Testis (tissue), 3 donors: ENCODE measurements around the gene SRSF5. TPM values are rescaled to one million over a fixed set of nuclear protein-coding genes. Genes with fewer than 3 reads are reported as not detected.

Experiments
- DNase-seq: peaks from one replicate; pipeline ENCODE4 v3.0.0-alpha.2; 2019
- H3K27ac ChIP-seq, 2 donors: fragments of 200-600 bp; sonication (generic); one replicate each; pipeline ENCODE4 v1.5.1; 2019
- H3K27me3 ChIP-seq: fragments of 200-600 bp; sonication (generic); one replicate; pipeline ENCODE4 v1.5.1; 2019
- H3K36me3 ChIP-seq: fragments of 200-600 bp; sonication (generic); one replicate; pipeline ENCODE4 v1.5.1; 2017; ENCODE audit warnings: low read depth; ENCODE audit errors: missing control alignments
- H3K4me1 ChIP-seq: fragments of 200-600 bp; sonication (generic); one replicate; pipeline ENCODE4 v1.5.1; 2019
- H3K4me3 ChIP-seq, 2 donors: fragments of 200-600 bp; sonication (generic); one replicate each; pipeline ENCODE4 v1.5.1; 2017 to 2019
- H3K9me3 ChIP-seq: fragments of 200-600 bp; sonication (generic); one replicate; pipeline ENCODE4 v1.5.1; 2017
- POLR2A ChIP-seq: fragments of 450-650 bp; IDR thresholded peaks from one replicate; pipeline ENCODE4 v1.6.1; 2017; ENCODE audit warnings: antibody characterized with exemption, mild to moderate bottlenecking, moderate library complexity
- WGBS, 2 donors: methylation state at CpG; one replicate each; pipeline ENCODE4 v1.1.5; 2018; 5-methylcytosine and 5-hydroxymethylcytosine counted together
- intact Hi-C: fragments of 100-400 bp; cut with DNase I; formaldehyde crosslinking; loops from one replicate; pipeline ENCODE4 v1.15.1; 2023; ENCODE audit warnings: low total_unique reads
- polyA plus RNA-seq: library from polyadenylated mRNA; stranded (reverse); fragments of 350-450 nt; fragmentation: Illumina TruSeq; extraction: RNeasy Lipid Tissue Mini Kit (QIAGEN cat#74804); gene quantifications from one replicate; pipeline ENCODE4 v1.2.3, GENCODE V29; 2014; ENCODE audit warnings: low read depth, low replicate concordance; ENCODE audit not compliant: insufficient read depth
- total RNA-seq, 2 donors: library from RNA; depleted of rRNA; stranded (reverse); fragments of >200 nt; gene quantifications; one replicate each; pipeline ENCODE4 v1.2.3, GENCODE V29; 2016
- TF ChIP-seq, protein P1 (sequence below), 3 experiments: fragments of 450-650 bp in 2 of 3; fragments of 200-600 bp in 1 of 3; sonication (generic) in 1 of 3; IDR thresholded peaks; one replicate each; pipeline ENCODE4 v1.5.1; 2016 to 2019; ENCODE audit warnings: antibody characterized with exemption in 3 of 3, mild to moderate bottlenecking in 2 of 3, moderate library complexity in 1 of 3

SRSF5 gene
- total and polyA plus RNA-seq, 3 donors from 2014 or later = 341 to 530 (median 500) TPM

DNA sequence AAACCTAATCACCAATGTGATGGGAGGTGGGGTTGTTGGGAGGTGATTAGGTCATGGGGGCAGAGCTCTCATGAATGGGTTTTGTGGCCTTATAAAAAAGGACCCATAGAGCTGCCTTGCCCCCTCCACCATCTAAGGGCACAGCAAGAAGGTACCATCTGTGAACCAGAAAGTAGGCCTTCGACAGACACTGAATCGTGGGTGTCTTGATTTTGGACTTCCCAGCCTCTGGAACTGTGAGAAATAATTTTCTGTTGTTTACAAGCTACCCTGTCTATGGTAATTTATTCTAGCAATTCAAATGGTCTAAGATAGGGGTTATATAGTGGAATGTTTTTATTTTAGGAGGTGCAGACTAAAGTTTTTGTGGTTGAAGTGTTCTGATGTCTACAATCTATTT, 38.0 kb downstream of the SRSF5 start:
- H3K36me3 ChIP-seq = no peaks in the 10 kb centered on the region
- no peak overlapping the region for H3K27ac ChIP-seq
- H3K4me3 ChIP-seq = no peak overlapping the region
- no peaks in the 10 kb centered on the region for H3K9me3 ChIP-seq
- 94 to 98% methylated on average over 2 of the region's 2 CpGs for WGBS, 2 donors
- intact Hi-C loops = no loop called here
- no peak for TF ChIP-seq POLR2A
- TF ChIP-seq, protein P1, sequence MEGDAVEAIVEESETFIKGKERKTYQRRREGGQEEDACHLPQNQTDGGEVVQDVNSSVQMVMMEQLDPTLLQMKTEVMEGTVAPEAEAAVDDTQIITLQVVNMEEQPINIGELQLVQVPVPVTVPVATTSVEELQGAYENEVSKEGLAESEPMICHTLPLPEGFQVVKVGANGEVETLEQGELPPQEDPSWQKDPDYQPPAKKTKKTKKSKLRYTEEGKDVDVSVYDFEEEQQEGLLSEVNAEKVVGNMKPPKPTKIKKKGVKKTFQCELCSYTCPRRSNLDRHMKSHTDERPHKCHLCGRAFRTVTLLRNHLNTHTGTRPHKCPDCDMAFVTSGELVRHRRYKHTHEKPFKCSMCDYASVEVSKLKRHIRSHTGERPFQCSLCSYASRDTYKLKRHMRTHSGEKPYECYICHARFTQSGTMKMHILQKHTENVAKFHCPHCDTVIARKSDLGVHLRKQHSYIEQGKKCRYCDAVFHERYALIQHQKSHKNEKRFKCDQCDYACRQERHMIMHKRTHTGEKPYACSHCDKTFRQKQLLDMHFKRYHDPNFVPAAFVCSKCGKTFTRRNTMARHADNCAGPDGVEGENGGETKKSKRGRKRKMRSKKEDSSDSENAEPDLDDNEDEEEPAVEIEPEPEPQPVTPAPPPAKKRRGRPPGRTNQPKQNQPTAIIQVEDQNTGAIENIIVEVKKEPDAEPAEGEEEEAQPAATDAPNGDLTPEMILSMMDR (IDR thresholded peaks at IDR 0.05) = no peak
- DNase-seq = no peak
- no peaks in the 10 kb centered on the region for H3K27me3 ChIP-seq
- no peaks in the 10 kb centered on the region for H3K4me1 ChIP-seq

DNA sequence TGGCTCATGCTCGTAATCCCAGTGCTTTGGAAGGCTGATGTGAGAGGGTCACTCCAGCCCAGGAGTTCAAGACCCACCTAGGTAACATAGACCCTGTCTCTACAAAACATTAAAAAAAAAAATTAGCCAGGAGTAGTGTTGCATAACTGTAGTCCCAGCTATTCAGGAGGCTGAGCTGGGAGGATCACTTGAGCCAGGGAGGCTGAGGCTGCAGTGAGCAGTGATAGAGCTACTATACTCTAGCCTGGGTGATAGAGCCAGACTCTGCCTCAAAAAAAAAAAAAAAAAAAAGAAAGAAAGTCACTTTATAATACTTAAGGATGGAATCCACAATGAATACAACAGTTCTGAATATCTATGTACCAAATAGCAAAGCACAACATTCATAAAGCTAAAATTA, 40.2 kb downstream of the SRSF5 start:
- WGBS, 2 donors = 79 to 86% methylated on average over 1 of the region's 1 CpG
- Histone ChIP-seq H3K27ac (no peak overlapping the region), H3K9me3 (no peaks in the 10 kb centered on the region), H3K4me1 (no peaks in the 10 kb centered on the region), H3K27me3 (no peaks in the 10 kb centered on the region), H3K4me3 (no peak overlapping the region), H3K36me3 (no peaks in the 10 kb centered on the region)
- no peak for DNase-seq
- TF ChIP-seq, protein P1 (IDR thresholded peaks at IDR 0.05) = no peak
- no peak for TF ChIP-seq POLR2A
- intact Hi-C loops = no loop called here

DNA sequence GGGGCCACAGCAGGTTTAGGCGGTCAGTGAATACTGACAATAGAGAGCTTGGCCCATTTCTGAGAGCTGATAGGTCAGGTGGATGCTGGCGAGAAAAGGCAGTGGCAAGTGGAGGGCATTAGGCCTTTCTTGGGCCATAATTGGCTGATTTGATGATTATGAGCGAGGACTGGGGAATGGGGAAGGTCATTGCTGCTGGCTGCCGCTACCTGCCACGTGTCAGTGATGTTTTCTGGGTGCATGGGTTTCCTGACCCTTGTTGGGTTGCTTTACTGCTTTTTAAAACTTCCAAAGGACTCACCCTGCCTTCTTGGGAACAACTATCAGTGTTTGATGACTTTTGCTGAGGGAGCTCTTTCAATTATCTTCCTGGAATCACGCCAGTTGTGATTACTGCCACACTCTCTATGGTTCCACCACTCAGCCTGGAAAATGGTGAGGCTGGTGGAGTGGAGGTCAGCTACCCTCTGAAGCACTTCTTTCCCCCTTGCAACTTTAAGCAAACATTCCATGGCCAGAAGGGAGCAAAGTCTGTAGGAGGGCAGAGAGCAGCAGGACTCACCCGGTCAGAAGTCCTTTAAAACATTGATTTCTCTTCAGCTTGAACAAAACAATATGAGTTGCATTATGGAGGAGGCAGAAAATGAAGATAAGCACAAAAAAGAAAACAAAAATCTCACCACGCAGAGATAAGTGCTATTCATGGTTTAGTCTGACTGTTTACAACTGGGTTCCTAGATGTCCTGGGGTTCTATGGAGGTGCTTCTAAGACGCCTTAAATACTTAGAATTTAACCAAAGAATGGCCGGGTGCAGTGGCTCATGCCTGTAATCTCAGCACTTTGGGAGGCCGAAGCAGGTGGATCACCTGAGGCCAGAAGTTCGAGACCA, 42.2 kb downstream of the SRSF5 start:
- 79 to 80% methylated on average over 12 of the region's 12 CpGs for WGBS, 2 donors

DNA sequence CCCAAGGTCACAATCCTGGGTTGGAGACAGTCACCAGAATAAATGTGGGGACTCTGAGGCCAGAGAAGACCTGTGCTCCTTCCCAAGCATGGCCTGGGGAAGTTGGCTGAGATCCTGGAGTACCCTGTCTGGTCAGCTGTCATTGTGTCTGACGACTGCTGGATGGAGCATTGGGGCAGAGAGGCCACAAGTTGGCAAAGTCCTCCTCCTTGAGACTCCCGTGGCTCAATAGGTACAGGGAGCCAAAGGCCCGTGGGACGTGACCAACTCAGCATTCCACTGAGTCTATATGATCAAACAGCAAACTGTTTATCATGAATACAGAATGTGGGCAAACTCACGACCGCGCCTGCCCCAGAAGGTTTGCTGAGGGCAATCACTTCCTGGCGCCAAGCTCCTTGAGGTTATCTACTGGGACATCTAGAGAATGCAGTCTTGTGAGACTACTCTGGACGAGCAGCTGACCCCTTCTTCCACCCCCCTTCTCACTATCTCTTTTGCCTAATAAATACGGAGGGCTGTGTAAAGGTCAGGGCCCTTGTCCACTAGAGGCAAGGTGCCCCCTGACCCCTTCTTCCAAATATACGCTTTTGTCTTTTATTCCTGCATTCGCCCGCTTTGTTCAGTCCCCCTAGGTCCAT, 44.4 kb downstream of the SRSF5 start:
- Histone ChIP-seq H3K4me1 (no peaks in the 10 kb centered on the region), H3K27me3 (no peaks in the 10 kb centered on the region), H3K36me3 (no peaks in the 10 kb centered on the region), H3K27ac (no peak overlapping the region), H3K4me3 (no peak overlapping the region), H3K9me3 (no peaks in the 10 kb centered on the region)
- intact Hi-C loops = no loop called here
- no peak for DNase-seq
- WGBS, 2 donors = 76 to 77% methylated on average over 12 to 13 of the region's 13 CpGs
- TF ChIP-seq, protein P1 (IDR thresholded peaks at IDR 0.05) = no peak
- TF ChIP-seq POLR2A = no peak

More for the DNA sequence above, 42.2 kb downstream of the SRSF5 start:
- no peak for DNase-seq
- H3K27me3 ChIP-seq = no peaks in the 10 kb centered on the region
- intact Hi-C loops = no loop called here
- H3K36me3 ChIP-seq = no peaks in the 10 kb centered on the region
- H3K27ac ChIP-seq = no peak overlapping the region
- TF ChIP-seq, protein P1 (IDR thresholded peaks at IDR 0.05) = no peak
- TF ChIP-seq POLR2A = no peak
- H3K9me3 ChIP-seq = no peaks in the 10 kb centered on the region
- no peak overlapping the region for H3K4me3 ChIP-seq
- no peaks in the 10 kb centered on the region for H3K4me1 ChIP-seq
